GM21381 (cell line): ENCODE measurements around the gene PROM1.

Experiments
- ATAC-seq: cut with Tn5 transposase; IDR thresholded peaks from one replicate; pipeline ENCODE4 v1.9.1; 2021; ENCODE audit warnings: mild to moderate bottlenecking, moderate library complexity; ENCODE audit not compliant: unreplicated experiment

The PROM1 gene

GRCh38 chr4:15953625-15954024, 130.2 kb downstream of the PROM1 start:
- ATAC-seq, result no peak

- ATAC-seq, result no peak
These were observed 132.0 kb downstream of the PROM1 start for GRCh38 chr4:15951781-15952180.

- ATAC-seq, result no peak
These were observed 135.0 kb downstream of the PROM1 start for GRCh38 chr4:15948826-15949225.

- no peak for ATAC-seq
These were observed 136.1 kb downstream of the PROM1 start for GRCh38 chr4:15947684-15948083.

- ATAC-seq, result no peak
These were observed 138.3 kb downstream of the PROM1 start for GRCh38 chr4:15945516-15945915.

- no peak for ATAC-seq
These were observed 138.9 kb downstream of the PROM1 start for GRCh38 chr4:15944895-15945294.

- ATAC-seq, result no peak
These were observed 141.5 kb downstream of the PROM1 start for GRCh38 chr4:15942283-15942682.

- ATAC-seq, result no peak
These were observed 145.2 kb downstream of the PROM1 start, which contains the start of gene FGFBP1 for GRCh38 chr4:15938640-15939039. TSS of gene FGFBP1 (minus strand) at chr4:15938740. CDS start at chr4:15936632, 2,108 bp downstream.

- ATAC-seq, result no peak
These were observed 145.6 kb downstream of the PROM1 start for GRCh38 chr4:15938182-15938581.

GRCh38 chr4:15936495-15936894, 147.3 kb downstream of the PROM1 start:
- ATAC-seq, result no peak

GRCh38 chr4:15935504-15936402, 148.1 kb downstream of the PROM1 start:
- ATAC-seq, result no peak

- ATAC-seq, result no peak
These were observed 149.6 kb downstream of the PROM1 start for GRCh38 chr4:15934259-15934658.

- no peak for ATAC-seq
These were observed 152.2 kb downstream of the PROM1 start for GRCh38 chr4:15931451-15932210.

GRCh38 chr4:15930314-15930713, 153.5 kb downstream of the PROM1 start:
- ATAC-seq, result no peak

GRCh38 chr4:15929540-15929939, 154.3 kb downstream of the PROM1 start:
- ATAC-seq, result no peak

- no peak for ATAC-seq
These were observed 154.9 kb downstream of the PROM1 start for GRCh38 chr4:15928883-15929282.

GRCh38 chr4:15926486-15926885, 157.3 kb downstream of the PROM1 start:
- ATAC-seq, result no peak

GRCh38 chr4:15925830-15926229, 158.0 kb downstream of the PROM1 start:
- ATAC-seq, result no peak

- ATAC-seq, result no peak
These were observed 162.3 kb downstream of the PROM1 start for GRCh38 chr4:15921592-15921932.

GRCh38 chr4:15920723-15921591, 162.9 kb downstream of the PROM1 start:
- ATAC-seq, result no peak

GRCh38 chr4:15918484-15919129, 165.2 kb downstream of the PROM1 start:
- ATAC-seq, result no peak
